IPS DF 6.9 (cell line): Measurements from ENCODE around the gene AGBL1.
A peak's percentile ranks its signal among the peaks of the same experiment; 100 is the strongest.

Experiments
- DNase-seq: peaks from one replicate; pipeline ENCODE4 v3.0.0-alpha.2; 2013; ENCODE audit warnings: low read depth, low spot score
- H3K27ac ChIP-seq: one replicate; pipeline ENCODE4 v1.5.1; 2013; ENCODE audit warnings: low read length, control low read depth
- H3K27me3 ChIP-seq: 2 replicates; pipeline ENCODE4 v1.6.1; 2013; ENCODE audit warnings: mild to moderate bottlenecking, low read length; ENCODE audit not compliant: control insufficient read depth, insufficient read depth
- H3K36me3 ChIP-seq: 2 replicates; pipeline ENCODE4 v1.6.1; 2013; ENCODE audit warnings: low read length; ENCODE audit not compliant: control insufficient read depth, insufficient read depth
- H3K4me1 ChIP-seq: 2 replicates; pipeline ENCODE4 v1.6.1; 2013; ENCODE audit warnings: low read length; ENCODE audit not compliant: control insufficient read depth, insufficient read depth
- H3K4me3 ChIP-seq: 2 replicates; pipeline ENCODE4 v1.5.1; 2013; ENCODE audit warnings: mild to moderate bottlenecking, low read length
- H3K9me3 ChIP-seq: 2 replicates; pipeline ENCODE4 v1.6.1; 2013; ENCODE audit warnings: low read length, inconsistent platforms; ENCODE audit not compliant: control insufficient read depth, insufficient read depth
- WGBS: extraction: QIAGEN DNeasy Blood & Tissue Kit; methylation state at CpG from one replicate; pipeline ENCODE4 v1.1.7; 2013; ENCODE audit warnings: mixed read lengths, missing lambda C conversion rate; ENCODE audit not compliant: insufficient read length, insufficient coverage; 5-methylcytosine and 5-hydroxymethylcytosine counted together

Gene AGBL1

DNA sequence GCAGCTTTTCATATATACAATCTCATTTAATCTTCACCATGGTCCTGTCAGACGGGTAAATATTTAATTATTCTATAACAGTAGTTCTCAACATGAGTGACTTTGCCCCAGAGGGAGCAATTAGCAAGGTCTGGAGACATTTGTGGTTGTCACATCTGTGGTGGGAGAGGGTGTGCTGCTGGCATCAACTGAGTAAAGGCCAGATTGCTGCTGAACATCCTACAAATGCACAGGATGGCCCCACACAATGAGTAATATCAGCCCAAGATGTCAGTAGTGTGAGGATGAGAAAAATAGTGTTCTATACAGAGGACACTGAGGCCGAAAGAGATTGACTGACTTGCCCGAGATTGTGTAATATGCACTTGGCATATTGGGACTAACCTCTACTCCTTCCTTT, 156.0 kb downstream of the AGBL1 start:
- WGBS: no CpG with 5 or more reads among the region's 3 CpGs
- no peak for DNase-seq
- no peaks in the 10 kb centered on the region for H3K27me3 ChIP-seq
- H3K4me1 ChIP-seq: peaks cover 6% of the 10 kb centered on the region
- H3K9me3 ChIP-seq: no peaks in the 10 kb centered on the region
- no peaks in the 10 kb centered on the region for H3K36me3 ChIP-seq
- H3K27ac ChIP-seq: no peak overlapping the region
- H3K4me3 ChIP-seq: no peak overlapping the region

DNA sequence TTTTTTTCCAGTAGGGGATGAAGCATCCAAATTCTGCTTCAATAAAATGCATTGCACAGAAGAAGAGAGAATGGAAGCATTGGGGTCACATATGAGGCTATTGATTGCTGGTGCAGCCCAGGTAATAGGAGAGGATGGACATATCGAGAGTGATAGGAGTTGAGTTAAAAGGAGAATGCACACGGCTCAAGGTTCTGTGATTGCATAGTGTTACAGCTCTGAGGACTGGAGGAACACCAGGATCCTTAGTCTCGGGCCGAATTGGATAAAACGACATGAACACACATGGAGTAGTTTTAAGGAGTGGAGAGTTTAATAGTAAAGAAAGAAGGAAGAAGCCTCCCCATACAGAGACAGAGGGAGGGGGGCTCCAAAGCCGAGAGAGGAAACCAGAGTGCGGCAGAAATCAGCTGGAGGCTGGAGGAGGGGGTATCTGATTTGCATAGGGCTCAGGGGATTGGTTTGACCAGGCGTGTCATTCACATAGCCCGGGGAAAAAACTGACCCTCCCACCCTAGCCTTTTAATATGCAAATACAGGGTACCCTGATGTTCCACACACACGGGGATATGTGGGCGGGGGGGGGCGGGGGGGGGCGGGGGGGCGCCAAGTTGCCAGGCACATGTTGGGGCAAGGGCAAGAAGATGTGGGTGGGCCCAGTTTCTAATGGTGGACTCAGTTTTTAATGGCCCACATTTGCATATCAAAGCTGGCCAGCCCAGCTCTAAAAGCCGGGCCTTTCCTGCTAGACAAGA, 156.9 kb downstream of the AGBL1 start:
- Histone ChIP-seq H3K27me3 (no peaks in the 10 kb centered on the region), H3K36me3 (no peaks in the 10 kb centered on the region), H3K4me1 (peaks cover 6% of the 10 kb centered on the region), H3K27ac (no peak overlapping the region), H3K4me3 (no peak overlapping the region), H3K9me3 (no peaks in the 10 kb centered on the region)
- DNase-seq: peak; percentile 50
- no CpG with 5 or more reads among the region's 15 CpGs for WGBS

DNA sequence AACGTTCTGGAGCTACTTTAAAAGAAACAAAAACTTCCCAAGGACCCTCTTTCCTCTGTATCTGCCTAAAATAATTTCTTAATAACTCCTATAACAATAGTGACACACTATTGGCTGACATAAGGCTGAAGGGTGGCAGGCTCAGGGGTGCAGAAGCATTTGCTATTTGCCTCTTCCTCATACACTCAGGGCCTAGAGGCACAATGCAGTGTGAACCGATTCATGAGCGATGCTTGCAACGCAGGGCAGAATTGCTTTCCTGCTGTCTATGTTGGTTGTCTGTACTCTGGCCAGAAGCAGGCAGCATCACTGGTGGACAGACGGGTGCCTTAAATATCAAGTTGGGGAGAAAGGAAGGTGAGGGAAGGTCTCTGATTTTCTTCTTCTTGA, 157.4 kb downstream of the AGBL1 start:
- H3K36me3 ChIP-seq: no peaks in the 10 kb centered on the region
- no peak for DNase-seq
- H3K9me3 ChIP-seq: no peaks in the 10 kb centered on the region
- WGBS: no CpG with 5 or more reads among the region's 5 CpGs
- no peak overlapping the region for H3K27ac ChIP-seq
- H3K27me3 ChIP-seq: no peaks in the 10 kb centered on the region
- no peak overlapping the region for H3K4me3 ChIP-seq
- peaks cover 6% of the 10 kb centered on the region for H3K4me1 ChIP-seq

GRCh38 chr15:86247249-86247955, 167.7 kb downstream of the AGBL1 start:
- Histone ChIP-seq H3K4me1 (no peaks in the 10 kb centered on the region), H3K9me3 (no peaks in the 10 kb centered on the region), H3K36me3 (no peaks in the 10 kb centered on the region), H3K27ac (no peak overlapping the region), H3K27me3 (no peaks in the 10 kb centered on the region), H3K4me3 (no peak overlapping the region)
- no CpG with 5 or more reads among the region's 15 CpGs for WGBS
- no peak for DNase-seq

GRCh38 chr15:86255247-86255646, 175.6 kb downstream of the AGBL1 start:
- no peak overlapping the region for H3K27ac ChIP-seq
- H3K36me3 ChIP-seq: no peaks in the 10 kb centered on the region
- H3K4me1 ChIP-seq: no peaks in the 10 kb centered on the region
- WGBS: no CpG with 5 or more reads among the region's 2 CpGs
- no peak overlapping the region for H3K4me3 ChIP-seq
- no peaks in the 10 kb centered on the region for H3K9me3 ChIP-seq
- H3K27me3 ChIP-seq: no peaks in the 10 kb centered on the region
- DNase-seq: no peak

DNA sequence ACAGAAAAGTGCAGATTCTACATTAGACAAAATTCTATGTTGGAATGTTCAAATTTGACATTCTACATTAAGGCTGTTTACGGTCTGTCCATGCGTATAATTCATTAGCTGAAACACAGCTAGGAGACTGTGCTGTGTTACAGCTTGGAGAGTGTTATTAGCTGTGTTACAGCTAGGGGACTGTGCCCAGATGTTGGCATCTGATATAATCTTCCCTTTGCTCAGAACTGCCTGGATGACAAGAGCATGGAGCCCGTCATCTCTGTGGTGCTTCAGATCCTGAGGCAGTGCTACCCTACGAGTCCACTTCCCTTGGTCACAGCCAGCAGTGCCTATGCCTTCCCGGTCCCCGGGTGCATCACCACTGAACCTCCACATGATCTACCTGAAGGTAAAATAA, 177.0 kb downstream of the AGBL1 start:
- Histone ChIP-seq H3K27ac (no peak overlapping the region), H3K4me1 (no peaks in the 10 kb centered on the region), H3K4me3 (no peak overlapping the region), H3K36me3 (no peaks in the 10 kb centered on the region), H3K9me3 (no peaks in the 10 kb centered on the region), H3K27me3 (no peaks in the 10 kb centered on the region)
- DNase-seq: no peak
- WGBS: no CpG with 5 or more reads among the region's 6 CpGs

DNA sequence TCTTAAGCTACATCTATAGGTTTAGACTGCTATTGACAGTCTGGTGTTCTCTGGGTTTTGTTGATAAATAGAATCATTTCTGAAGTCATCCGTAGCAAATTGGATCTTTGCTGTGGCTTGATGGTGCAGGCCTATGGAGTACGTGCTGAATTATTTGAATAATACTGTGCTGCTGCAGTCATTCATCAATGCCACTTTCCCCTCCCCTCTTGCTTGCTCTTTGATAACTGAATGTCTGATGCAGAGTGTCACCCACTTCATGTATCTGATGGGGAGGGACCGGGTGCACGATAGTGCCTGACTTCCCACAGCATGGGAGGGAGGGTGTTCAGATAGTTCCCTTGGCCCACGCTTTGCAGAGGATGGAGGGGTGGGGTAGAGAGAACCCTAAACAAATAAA, 179.9 kb downstream of the AGBL1 start:
- H3K4me3 ChIP-seq: no peak overlapping the region
- no peaks in the 10 kb centered on the region for H3K27me3 ChIP-seq
- WGBS: no CpG with 5 or more reads among the region's 5 CpGs
- no peak for DNase-seq
- H3K36me3 ChIP-seq: no peaks in the 10 kb centered on the region
- no peaks in the 10 kb centered on the region for H3K4me1 ChIP-seq
- H3K27ac ChIP-seq: no peak overlapping the region
- no peaks in the 10 kb centered on the region for H3K9me3 ChIP-seq

GRCh38 chr15:86263230-86263629, 183.6 kb downstream of the AGBL1 start:
- H3K4me3 ChIP-seq: no peak overlapping the region
- no peak overlapping the region for H3K27ac ChIP-seq
- H3K27me3 ChIP-seq: no peaks in the 10 kb centered on the region
- no CpG with 5 or more reads among the region's 2 CpGs for WGBS
- H3K9me3 ChIP-seq: no peaks in the 10 kb centered on the region
- H3K36me3 ChIP-seq: no peaks in the 10 kb centered on the region
- DNase-seq: no peak
- no peaks in the 10 kb centered on the region for H3K4me1 ChIP-seq

DNA sequence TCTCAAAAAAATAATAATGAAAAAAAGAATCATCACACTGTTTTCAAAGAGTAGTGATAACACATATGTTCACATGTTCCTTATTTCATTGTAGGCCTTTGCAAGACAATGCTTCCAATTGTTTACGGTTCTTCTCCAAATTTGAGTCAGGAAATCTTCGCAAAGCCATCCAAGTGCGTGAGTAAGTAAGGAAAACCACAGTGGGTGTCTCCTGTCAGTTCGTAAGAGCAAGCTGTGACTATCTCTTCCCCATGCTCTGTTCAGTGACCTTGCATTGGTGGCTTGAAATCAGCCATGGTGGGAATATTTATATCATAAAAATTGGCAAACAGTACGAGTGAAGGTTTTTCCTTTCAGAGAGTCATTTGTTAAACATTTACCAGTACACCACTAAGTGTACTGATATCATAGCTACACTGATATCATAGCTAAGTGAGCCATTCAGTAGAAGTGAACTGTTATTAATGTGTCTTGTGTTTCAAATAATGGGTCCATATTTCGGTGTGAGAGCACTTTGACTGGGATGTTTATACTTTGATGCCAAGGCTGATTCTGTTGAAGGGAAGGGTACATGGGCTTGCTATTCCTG, 187.3 kb downstream of the AGBL1 start:
- Histone ChIP-seq H3K9me3 (no peaks in the 10 kb centered on the region), H3K4me3 (no peak overlapping the region), H3K27ac (no peak overlapping the region), H3K36me3 (no peaks in the 10 kb centered on the region), H3K4me1 (no peaks in the 10 kb centered on the region), H3K27me3 (no peaks in the 10 kb centered on the region)
- WGBS: no CpG with 5 or more reads among the region's 6 CpGs
- DNase-seq: no peak

DNA sequence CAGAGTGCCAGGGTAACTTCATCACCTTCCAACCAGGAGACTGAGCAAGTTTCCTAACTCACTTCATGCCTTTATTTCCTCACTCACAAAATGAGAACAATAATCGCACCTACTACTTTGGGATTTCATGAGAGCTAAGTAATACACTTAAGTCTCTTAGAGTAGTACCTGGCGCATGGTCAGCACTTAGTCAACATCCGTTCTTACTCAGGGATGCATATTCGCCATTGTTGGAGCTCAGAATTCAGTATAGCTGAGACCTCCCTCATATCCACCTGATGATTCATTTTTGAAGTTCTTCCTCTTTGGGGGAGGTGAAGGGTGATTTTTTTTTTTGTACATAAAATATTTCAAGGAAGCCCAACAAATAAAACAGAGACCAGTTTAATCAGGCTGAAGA, 188.2 kb downstream of the AGBL1 start:
- no peak overlapping the region for H3K4me3 ChIP-seq
- no peak for DNase-seq
- H3K4me1 ChIP-seq: no peaks in the 10 kb centered on the region
- no peak overlapping the region for H3K27ac ChIP-seq
- H3K27me3 ChIP-seq: no peaks in the 10 kb centered on the region
- H3K9me3 ChIP-seq: no peaks in the 10 kb centered on the region
- WGBS: no CpG with 5 or more reads among the region's 4 CpGs
- no peaks in the 10 kb centered on the region for H3K36me3 ChIP-seq
